GM06990 (cell line): Measurements from ENCODE around the gene JAZF1.

Experiments used
- DNase-seq: peaks from one replicate; pipeline ENCODE4 v3.0.0-alpha.2; 2011; ENCODE audit not compliant: insufficient read length; ENCODE audit errors: extremely low read depth
- H3K27me3 ChIP-seq: replicated peaks from 2 replicates; pipeline ENCODE4 v1.6.0; 2011; ENCODE audit warnings: low read length; ENCODE audit not compliant: control insufficient read depth, insufficient read depth
- H3K36me3 ChIP-seq: 2 replicates; pipeline ENCODE4 v1.5.1; 2011; ENCODE audit warnings: low read length; ENCODE audit not compliant: control insufficient read depth, insufficient read depth
- H3K4me3 ChIP-seq: replicated peaks from 2 replicates; pipeline ENCODE4 v1.5.1; 2011; ENCODE audit warnings: low read depth, mild to moderate bottlenecking, control low read depth, low read length
- TF ChIP-seq, protein P1 (sequence below): IDR thresholded peaks from 2 replicates; pipeline ENCODE4 v1.5.1; 2011; ENCODE audit warnings: low read length, control low read depth, mild to moderate bottlenecking, inconsistent platforms; ENCODE audit not compliant: insufficient read depth, poor library complexity, severe bottlenecking

JAZF1 gene

DNA sequence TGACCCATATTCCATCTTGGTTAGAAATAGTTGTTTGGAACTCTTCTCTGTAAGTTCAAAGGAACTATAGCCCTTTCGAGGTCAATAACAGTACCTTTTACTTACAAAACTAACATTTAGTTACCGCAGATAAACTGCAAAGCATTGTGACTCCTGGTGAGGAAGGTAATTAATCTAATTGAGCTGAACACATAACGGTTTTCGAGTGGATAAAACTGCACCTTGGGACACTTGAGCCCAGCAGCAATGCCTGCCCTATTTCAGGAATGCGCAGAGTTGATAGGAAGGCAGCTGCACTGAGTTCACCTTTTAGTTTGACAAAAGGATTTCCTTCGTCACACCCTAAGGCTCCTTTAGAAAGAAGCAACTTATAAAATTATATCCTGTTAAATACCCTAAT, 75.4 kb downstream of the JAZF1 start:
- TF ChIP-seq, protein P1, sequence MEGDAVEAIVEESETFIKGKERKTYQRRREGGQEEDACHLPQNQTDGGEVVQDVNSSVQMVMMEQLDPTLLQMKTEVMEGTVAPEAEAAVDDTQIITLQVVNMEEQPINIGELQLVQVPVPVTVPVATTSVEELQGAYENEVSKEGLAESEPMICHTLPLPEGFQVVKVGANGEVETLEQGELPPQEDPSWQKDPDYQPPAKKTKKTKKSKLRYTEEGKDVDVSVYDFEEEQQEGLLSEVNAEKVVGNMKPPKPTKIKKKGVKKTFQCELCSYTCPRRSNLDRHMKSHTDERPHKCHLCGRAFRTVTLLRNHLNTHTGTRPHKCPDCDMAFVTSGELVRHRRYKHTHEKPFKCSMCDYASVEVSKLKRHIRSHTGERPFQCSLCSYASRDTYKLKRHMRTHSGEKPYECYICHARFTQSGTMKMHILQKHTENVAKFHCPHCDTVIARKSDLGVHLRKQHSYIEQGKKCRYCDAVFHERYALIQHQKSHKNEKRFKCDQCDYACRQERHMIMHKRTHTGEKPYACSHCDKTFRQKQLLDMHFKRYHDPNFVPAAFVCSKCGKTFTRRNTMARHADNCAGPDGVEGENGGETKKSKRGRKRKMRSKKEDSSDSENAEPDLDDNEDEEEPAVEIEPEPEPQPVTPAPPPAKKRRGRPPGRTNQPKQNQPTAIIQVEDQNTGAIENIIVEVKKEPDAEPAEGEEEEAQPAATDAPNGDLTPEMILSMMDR, result no peak
- no peak for DNase-seq
- Histone ChIP-seq H3K4me3 (no peak overlapping the region), H3K27me3 (no peaks in the 10 kb centered on the region), H3K36me3 (no peaks in the 10 kb centered on the region)

DNA sequence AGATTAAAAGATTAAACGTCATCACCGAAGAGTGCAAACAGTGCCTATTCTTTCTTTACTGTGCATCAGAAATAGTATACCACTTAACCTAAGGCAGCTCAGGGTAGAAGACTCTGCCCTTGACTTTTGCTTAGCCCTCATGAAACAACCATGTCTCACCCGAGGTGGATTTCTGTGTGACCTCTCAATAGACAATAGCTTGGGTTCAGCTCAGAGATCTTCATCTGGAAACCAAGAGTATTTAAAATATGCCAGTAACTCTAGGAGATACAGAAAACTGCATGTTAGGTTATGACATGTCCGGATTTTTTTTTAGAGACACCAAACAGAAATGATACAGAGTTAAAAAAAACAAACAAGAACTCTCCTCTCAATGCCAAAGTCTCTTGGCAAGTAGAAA, 75.8 kb downstream of the JAZF1 start:
- TF ChIP-seq, protein P1, result no peak
- DNase-seq, result no peak
- Histone ChIP-seq H3K4me3 (no peak overlapping the region), H3K36me3 (no peaks in the 10 kb centered on the region), H3K27me3 (no peaks in the 10 kb centered on the region)

DNA sequence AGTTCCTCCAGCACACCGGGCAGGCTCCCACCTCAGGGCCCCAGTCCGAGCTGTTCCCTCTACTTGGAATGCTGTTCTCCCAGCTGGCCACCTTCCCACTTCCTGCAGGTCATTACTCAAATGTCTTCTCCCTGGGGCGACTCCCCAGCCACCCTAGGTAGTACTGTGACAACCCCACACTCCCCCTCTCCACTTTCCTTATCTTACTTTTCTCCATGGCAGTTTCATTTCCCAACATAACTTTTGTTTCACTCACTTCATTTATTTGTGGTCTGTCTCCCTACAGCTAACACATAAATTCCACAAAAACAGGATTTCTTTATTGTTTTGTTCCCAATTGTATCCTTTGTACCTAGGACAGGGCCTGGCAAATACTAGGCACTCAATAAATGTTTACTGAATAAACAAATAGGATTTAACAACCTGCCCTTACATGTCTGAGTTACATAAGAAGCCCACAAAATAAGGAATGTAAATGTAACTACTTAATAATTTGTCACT, 76.5 kb downstream of the JAZF1 start:
- no peak for DNase-seq
- no peak overlapping the region for H3K4me3 ChIP-seq
- TF ChIP-seq, protein P1, result no peak
- no peaks in the 10 kb centered on the region for H3K36me3 ChIP-seq
- H3K27me3 ChIP-seq, result no peaks in the 10 kb centered on the region

DNA sequence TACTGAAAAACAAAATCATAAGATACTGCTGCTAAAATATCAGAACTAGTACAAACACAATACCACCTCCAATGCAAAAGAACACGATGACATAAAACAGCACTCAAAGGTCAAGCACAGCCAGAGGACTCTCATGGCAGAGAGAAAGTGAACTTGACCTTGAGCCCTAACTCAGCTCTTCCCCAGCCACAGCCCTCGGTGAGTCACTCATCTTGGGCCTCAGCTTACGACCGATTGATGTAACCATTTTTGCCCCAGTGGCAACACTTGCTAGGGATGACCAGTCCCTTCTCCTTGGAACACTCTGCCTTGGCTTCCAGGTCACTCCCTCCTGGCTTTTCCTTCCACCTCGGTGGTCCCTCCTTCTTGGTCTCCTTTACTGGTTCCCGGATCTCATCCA, 77.8 kb downstream of the JAZF1 start:
- DNase-seq, result no peak
- H3K27me3 ChIP-seq, result no peaks in the 10 kb centered on the region
- TF ChIP-seq, protein P1, result no peak
- no peaks in the 10 kb centered on the region for H3K36me3 ChIP-seq
- H3K4me3 ChIP-seq, result no peak overlapping the region

DNA sequence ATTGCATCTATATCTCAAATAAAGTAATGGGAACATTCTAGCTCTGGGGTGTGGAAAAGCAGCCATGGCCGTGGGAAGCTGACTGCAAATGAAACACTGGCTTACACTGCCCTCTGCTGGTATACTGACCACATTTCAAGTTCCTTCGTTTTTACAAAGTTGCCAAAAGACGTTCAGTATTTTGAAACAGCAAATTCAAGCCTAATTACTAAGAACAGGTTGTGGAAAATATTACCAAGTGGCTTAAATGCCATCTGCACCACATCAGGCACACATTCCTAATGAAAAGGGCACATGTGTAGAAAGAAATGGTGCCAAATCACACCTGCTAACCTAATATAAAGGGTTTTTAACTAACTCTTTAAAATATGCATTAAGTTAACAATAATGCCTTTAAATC, 83.9 kb downstream of the JAZF1 start:
- peak; percentile 3 for DNase-seq
- no peak overlapping the region for H3K4me3 ChIP-seq
- no peaks in the 10 kb centered on the region for H3K36me3 ChIP-seq
- TF ChIP-seq, protein P1, result peak; percentile 76
- H3K27me3 ChIP-seq, result no peaks in the 10 kb centered on the region

DNA sequence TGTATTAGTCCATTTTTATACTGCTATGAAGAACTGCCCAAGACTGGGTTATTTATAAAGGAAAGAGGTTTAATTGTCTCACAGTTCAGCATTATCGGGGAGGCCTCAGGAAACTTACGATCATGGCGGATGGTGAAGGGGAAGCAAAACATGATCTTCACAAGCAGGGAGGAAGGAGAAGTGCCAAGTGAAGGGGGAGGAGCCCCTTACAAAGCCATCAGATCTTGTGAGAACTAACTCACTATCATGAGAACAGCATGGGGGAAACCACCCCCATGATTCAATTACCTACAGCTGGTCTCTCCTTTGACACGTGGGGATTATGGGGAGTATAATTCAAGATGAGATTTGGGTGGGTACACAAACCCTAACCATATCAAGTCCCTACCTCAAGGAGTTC, 85.4 kb downstream of the JAZF1 start:
- DNase-seq, result no peak

More for the DNA sequence above, 85.4 kb downstream of the JAZF1 start:
- TF ChIP-seq, protein P1, result no peak
- Histone ChIP-seq H3K36me3 (no peaks in the 10 kb centered on the region), H3K4me3 (no peak overlapping the region), H3K27me3 (no peaks in the 10 kb centered on the region)
